Hematopoietic multipotent progenitor cell treated with erythropoietin and hydrocortisone succinate and interleukin-3 and kit ligand, for 15 days (in vitro differentiated cells): ENCODE measurements around the gene SH3GL1.
"Not testable (repeated sequence)": the region's sequence is repeated elsewhere in the genome, so short reads cannot be mapped to it uniquely, and the experiment has no call there.

Experiments used
- DNase-seq: peaks from one replicate; pipeline ENCODE4 v3.0.0-alpha.2; 2015; ENCODE audit warnings: low spot score

Gene SH3GL1

DNA sequence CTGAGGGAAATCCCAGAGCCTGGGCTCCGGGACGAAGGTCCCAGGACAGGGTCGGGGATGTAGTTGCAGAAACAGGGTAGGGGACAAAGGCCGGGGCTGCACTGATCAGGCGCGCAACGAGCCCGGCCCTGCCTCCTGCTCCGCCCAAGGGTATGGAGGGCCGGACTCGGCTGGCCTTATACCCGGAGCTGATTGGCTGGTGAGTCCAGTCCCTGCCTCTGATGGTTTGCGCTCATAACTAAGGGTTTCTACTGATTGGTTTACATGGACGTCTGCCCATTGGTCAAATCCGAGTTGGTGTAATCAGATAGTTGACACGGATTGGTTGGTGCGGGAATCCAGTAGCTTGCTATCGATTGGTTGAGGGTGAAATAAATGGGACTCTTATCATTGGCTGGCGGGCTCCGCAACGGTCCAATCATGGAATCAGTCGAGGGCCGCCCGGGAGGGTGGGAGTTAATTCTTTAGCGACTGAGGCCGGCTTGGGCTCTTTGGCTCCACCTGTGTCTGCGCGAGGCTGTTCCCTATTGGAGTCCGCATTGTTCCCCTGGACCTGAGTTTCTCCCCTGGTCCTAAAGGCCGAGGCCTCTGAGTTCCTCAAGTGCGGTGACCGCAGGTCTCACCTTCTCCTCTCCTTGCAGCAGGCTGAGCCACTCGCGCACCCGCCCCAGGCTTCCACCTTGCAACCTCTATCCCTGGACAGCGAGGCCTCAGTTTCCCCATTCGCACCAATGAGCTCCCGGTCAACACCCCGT lies 57.6 kb downstream of the SH3GL1 start:
- DNase-seq: peak; percentile 99

DNA sequence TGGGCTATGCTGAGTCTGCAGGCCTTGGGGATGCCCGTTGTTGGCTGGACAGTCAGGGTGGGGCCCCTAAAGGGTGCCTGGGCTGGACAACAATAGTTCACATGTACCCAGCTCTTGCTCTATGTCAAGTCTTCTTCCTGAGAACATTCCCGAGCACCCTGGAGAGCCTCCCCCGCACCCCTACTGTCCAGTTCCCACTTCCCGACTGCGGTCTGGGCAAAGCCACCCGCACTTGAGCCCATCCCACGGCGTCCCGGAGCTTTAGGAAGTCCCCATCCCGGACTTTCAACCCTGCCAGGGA lies 58.1 kb downstream of the SH3GL1 start:
- no peak for DNase-seq

DNA sequence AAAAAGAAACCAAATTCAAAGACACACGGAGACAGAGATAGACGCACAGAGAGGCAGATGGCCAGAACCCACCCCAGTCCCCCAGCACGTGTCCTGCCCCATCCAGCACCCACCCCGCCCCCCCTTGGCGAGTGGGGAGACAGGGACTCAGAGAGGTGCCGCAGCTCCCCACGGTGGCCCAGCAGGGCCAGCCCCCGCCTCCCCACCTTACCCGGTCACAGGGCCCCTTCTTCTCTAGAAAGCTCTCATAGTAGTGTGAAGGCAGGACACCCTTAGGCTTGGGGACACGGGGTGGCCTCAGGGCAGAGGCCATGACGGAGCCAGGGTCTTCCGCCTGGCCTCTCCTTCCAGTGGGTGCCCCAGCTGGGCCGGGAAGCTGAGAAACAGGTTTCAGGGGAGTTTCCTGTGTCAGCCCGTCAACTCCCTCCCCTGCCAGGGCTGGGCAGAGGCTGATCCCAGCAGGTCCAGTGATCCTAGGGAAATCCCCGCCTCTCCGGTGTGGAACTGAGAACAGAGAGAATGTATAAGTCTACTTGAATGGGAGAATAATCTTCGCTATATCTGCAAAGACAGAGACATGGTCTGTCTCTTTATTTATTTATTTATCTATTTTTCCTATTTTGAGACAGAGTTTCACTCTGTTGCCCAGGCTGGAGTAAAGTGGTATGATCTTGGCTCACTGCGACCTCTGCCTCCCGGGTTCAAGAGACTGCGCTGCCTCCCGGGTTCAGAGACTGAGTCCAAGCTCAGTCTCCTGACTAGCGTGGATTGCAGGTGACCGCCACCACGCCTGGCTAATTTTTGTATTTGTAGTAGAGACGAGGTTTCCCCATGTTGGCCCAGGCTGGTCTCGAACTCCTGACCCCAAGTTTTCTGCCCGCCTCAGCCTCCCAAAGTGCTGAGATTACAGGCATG lies 61.6 kb downstream of the SH3GL1 start, which contains the start of gene STAP2:
Gene STAP2, minus strand, starts transcription at position 387 of the 915 bp plus-strand sequence. Its CDS starts 74 bp downstream, at position 313.
- DNase-seq: no peak

DNA sequence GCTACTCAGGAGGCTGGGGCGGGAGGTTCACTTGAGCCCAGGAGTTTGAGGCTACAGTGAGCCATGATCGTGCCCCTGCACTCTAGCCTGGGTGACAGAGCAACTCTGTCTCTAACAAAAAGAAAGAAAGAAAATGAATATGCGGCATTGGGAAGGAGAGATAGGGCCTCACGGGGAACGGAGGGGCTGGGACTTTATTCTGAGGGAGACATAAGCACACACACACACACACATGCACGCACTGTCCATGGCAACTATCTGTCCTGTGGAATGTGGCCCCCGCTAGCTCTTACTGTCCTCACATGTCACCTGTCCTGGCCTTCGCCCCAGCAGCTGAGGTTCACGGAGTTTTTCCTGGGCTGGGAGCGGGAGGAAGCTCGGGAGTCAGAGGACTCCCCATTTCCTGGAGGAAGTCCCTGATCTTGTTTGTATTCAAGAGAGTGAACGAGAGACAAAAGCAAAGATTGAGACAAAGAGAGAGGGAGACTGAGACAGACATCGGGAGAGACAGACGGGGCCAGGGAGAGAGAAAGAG lies 62.4 kb downstream of the SH3GL1 start:
- DNase-seq: no peak

DNA sequence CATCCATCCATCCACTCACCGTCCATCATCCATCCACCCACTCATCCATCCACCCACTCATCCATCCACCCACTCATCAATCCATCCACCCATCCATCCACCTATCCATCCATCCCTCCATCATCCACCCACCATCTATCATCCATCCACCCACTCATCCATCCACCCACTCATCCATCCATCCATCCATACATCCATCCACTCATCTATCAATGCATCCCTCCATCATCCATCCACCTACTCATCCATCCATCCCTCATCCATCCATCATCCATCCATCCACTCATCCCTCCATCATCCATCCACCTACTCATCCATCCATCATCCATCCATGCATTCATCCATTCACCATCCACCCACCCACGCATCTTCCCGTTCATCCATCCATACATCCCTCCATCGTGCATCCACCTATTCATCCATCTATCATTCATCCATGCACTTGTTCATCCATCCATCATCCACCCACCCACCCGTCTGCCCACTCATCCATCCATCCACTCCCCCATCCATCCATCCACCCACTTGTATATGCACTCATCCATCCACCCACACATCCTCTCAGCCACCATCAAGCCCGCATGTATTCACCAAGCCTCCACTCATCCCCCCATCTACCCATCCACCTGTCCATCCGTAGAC lies 65.3 kb downstream of the SH3GL1 start:
- DNase-seq: no peak

DNA sequence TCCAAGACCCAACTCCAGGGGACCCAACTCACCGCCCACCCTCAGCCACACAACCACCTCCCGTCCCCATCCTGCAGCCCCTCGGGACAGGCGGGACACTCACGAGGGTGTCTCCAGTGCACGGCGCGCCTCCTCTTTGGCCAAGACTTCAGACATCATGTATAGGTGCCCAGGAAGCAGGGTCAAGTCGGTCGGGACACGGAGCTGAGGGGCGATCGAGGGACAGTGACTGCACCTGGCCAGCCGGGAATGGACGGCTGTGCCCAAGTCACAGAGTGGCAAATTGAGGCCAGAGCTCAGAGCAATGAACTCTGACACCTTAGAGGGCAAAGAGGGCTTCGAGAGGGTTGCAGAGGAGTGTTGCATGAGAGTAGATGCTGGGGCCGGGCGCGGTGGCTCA lies 70.5 kb downstream of the SH3GL1 start:
- DNase-seq: no peak

DNA sequence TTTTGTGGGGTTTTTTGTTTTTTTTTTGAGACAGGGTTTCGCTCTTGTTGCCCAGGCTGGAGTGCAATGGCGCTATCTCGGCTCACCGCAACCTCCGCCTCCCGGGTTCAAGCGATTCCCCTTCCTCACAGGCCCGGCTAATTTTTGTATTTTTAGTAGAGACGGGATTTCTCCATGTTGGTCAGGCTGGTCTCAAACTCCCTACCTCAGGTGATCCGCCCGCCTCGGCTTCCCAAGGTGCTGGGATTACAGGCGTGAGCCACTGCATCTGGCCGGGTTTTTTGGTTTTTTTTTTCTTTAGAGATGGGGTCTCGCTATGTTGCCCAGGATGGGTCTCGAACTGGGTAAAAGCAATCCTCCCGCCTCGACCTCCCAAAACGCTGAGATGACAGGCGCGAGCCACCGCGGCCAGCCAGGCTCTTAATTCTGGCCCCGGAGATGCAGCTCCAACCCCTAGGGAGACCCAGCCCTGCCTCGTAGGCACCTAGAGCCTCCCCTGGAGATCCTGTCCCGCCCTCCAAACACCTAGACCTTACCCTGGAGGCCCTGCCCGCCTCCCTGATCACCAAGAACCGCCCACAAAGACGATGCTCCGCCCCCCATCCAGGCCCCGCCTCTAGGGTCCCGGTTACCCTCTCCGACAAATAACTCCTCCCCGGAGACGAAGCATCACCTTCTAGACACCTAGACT lies 71.2 kb downstream of the SH3GL1 start:
- not testable (repeated sequence) for DNase-seq

DNA sequence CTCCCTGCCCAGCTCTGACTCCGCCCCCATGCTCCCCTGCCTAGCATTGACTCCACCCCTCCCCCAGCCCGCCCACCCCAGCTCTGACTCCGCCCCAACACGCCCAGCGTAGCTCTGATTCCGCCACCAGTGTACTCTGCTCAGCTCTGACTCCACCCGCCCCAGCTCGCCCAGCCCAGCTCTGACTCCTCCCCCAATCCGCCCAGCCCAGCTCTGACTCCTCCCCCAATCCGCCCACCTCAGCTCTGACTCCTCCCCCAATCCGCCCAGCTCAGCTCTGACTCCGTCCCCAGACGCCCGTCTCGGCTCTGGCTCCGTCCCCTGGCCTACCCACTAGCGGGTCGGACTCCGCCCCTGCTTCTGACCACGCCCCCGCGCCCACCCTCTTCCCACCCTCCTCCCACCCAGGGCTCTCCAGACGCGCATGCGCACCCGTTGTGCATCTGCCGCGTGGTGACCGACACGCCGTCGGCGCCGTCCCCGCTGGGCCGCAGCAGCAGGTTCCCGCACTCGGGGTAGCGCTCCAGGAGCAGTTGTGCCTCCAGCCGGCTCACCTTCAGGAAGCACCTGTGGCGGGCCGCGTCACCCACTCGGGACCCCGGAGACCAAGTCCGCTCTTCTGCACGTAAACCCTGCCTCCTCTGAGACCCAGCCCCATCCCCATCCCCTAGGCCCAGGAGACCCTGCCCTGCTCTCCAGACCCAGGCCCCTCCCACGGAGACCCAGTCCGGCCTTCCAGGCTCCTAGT lies 71.9 kb downstream of the SH3GL1 start:
- peak; percentile 88 for DNase-seq

DNA sequence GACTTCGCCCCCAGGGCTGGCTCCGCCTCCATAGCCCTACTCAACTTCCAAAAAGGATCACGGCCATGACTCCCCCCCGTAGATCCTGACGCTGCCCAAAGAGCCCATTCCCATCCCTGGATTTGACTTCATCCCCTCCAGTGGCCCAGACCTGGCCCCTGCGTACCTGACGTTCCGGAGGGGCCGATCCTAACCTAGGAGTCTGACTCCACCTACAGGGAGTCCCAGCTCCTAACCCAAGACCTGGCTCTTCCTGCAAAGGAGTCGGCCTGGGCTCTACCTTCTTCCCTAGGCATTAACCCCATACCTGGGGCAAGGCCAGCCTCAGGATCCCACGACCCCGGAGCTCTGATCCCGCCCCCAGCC lies 72.5 kb downstream of the SH3GL1 start:
- no peak for DNase-seq

DNA sequence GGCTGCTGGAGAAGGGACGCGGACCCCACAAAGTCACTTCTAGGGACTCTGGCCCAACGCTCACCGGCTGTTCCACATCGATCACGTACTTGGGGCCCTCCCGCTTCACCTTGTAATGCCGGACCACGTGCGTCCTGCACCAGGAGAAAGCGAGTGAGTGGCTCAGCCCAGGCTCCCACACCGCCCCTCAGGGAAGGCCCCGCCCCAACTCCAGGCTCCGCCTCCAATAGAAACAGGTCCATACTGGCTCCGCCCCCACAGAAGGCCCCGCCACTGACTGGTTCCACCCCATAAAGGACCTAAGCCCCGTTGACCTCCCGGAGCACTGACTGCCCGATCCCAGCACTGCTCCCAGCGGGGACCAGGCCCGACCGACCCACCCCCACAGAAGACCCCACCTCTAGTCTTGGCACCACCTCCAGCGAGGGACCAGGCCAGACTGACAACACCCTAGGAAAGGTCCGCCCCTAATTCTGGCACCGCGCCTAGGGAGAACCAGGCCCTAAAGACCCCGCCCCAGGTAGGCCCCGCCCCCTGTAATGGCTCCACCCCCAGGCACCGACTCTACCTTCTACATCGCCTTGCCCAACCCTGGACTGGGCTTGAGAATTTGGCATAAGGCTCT lies 73.0 kb downstream of the SH3GL1 start:
- peak; percentile 84 for DNase-seq

DNA sequence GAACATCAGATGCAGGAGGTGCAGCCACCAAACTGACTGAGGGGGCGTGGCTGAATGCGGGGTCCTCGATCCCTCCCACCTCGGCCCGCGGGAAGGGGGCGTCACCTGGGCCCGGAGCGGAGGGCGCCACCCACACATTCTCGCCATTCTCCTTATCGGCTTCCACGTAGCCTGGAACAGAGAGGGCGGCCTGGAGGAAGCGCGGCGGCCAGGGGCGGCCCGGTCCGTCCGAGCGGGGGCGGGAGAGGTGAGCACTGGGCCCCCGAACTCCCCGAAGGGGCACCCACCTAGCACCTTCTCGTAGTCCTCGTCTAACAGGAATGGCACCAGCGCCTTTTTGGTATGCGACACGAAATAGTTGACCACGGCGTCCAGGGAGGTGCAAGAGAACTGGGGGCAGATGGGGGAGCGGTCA lies 73.5 kb downstream of the SH3GL1 start:
- DNase-seq: no peak

DNA sequence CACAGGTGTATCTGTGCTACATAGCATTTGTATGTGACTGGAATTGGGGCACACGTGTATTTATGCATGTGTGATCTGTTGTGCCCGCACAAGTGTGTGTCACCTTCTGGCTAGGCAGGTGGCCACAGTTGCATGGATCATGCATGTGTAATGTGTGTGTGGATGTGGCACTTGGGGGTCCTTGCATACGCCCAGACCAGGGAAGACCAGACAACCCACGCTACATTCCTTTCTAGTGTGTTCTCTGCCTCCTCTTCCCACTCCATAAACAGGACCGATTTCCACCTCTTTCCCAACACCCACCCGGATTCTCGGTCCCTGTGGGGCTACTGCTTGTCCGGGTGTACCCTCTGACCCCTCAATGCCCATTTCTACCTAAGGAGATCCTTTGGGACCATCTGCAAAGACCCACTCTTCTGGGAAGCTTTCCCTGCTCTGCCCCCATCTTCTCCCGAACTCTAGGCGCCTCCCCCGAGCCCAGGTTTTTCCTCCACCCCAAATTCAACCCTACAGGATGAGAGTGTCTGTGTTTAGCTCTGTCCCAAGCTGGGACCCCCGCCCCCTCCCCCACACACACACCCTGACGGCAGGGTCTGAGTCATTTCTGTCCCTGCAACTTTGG lies 74.0 kb downstream of the SH3GL1 start:
- DNase-seq: no peak

DNA sequence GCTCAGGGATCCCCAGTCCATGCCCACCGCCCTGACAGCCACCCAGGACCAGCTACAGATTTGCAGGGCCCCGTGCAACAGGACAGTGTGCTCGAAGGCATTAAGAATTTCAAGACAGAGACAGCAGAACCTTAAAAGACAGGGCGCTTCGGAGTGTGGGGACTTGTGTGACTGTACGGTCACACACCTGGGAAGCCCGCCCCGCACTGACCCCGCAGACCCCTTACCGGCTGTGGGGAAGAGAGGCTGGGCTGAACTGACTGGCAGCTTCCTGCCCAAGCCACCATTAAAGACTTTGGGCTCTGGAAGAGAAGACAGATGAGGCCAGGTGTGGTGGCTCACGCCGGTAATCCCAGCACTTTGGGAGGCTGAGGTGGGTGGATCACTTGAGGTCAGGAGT lies 76.1 kb downstream of the SH3GL1 start:
- DNase-seq: no peak

DNA sequence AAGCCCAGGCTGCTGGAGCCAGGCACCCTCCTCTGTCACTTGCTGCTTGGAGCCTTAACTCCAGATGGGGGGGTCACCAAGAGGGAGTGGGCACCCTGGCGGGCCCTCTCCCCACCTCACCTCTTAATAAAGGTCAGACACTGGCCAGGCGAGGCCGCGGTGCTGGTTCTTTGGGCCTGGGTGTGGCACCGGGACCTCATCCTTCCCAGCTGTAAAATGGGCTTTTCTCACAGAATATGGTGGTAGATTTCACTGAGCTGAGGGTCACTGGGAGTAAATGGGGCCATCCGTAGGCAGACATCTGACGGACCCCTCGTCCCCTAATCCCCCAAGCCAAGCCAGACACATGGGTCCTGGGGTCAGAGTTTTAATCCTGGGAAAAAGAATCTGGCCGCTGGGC lies 76.7 kb downstream of the SH3GL1 start:
- DNase-seq: no peak

DNA sequence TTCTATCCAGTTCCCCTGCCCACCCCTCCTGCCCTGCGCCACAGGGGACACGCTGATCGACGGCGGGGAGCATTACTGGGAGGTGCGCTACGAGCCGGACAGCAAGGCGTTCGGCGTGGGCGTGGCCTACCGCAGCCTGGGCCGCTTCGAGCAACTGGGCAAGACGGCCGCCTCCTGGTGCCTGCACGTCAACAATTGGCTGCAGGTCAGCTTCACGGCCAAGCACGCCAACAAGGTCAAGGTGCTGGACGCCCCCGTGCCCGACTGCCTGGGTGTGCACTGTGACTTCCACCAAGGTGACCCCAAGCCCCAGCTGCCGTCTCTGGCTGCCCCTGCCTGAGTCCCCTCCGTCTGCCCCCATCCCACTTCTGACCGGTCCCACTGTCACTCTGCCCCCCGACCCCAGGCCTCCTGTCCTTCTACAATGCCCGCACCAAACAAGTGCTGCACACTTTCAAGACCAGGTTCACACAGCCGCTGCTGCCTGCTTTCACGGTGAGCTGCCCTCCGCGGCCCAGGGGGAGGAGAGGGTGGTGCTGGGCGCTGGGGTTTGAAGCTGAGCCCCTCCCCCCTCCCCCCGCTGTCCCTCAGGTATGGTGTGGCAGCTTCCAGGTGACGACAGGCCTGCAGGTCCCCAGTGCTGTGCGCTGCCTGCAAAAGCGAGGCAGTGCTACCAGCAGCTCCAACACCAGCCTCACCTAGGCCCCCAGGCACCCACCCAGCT lies 77.2 kb downstream of the SH3GL1 start:
- DNase-seq: no peak

DNA sequence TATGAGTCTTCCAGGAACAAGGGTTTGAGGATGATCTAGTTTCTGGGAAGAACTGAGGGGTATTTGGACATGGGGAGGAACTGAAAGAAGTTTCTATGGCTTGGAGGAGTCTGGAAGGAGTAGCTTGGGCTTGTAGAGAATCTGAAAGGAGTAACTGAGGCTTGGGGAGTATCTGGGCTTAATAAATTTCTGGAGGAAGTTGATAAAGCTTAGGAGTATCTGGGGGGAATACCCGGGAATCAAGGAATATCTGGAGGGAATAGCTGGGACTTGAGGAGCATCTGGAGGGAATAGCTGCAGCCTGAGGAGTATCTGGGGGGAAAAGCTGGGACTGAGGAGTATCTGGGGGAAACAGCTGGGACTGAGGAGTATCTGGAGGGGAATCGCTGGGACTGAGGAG lies 79.9 kb downstream of the SH3GL1 start:
- DNase-seq: no peak

DNA sequence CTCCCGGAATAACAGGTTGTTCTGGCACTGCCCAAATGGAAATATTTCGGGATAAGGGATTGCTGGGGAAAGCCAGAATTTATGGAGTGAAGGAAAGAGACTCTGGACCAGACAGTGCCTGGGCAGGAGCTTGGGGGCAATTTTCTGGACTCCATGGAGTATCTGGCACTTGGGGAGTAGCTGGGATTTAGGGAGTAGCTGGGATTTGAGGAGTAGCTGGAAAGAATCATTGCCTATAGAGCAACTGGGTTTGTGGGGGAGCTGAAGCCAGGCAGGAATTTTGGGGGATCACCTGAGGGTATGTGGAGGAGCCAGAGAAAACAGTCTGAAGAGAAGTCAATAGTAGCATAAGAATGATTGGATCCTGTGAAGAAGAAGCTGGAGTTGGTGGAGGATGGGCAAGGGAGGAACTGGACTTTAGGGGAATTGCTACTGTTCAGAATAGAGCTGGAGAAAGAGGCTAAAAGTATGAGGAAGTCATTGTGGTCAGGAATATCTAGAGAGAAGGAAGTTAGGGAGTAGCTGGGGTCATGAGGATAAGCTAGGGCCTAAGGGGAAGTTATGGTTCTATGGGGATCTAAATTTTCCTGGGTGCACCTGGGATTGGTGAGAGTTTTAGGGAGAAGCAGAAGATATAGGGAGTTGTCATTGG lies 81.2 kb downstream of the SH3GL1 start:
- DNase-seq: no peak

DNA sequence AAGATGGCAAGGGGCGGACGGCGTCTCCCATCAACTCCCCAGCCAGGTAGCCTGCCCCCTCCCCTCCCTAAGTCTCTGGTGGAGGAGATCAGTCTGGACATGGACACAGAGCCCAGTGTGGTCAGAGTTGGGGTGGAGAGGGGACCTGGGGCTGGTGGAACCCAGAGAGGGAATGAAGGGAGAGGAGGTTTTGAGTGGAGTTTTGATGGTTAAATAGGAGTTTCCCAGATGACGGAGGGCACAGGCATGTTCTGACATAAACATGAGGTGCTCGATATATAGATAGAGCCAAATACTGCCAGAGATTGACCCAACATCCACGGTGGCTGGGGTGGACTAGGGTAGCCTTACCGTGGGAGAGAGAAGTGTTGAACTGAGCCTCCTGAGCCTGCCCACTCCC lies 81.9 kb downstream of the SH3GL1 start:
- no peak for DNase-seq

DNA sequence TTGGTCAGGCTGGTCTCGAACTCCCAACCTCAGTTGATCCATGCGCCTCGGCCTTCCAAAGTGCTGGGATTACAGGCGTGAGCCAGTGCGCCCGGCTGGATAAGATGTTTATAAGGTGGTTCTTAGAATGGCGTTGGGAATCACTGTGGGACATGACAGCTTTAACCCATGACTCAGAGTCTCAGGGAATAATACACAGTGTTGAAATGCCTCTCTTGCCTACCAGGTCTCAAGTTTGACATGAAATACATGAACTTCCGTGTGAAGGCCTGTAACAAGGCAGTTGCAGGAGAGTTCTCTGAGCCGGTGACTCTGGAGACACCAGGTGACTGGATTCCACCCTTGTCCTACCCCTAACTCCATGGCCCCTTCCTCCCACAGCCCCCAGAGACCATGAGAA lies 83.4 kb downstream of the SH3GL1 start:
- DNase-seq: no peak
